Fibroblast of pulmonary artery (primary cell): ENCODE measurements around the gene NUAK1.

ENCODE experiments used
- DNase-seq: peaks from one replicate; pipeline ENCODE4 v3.0.0-alpha.2; 2010; ENCODE audit warnings: low read depth
- H3K4me3 ChIP-seq: replicated peaks from 2 replicates; pipeline ENCODE4 v1.5.1; 2011; ENCODE audit warnings: low read depth, mild to moderate bottlenecking, control low read depth, low read length, moderate library complexity
- TF ChIP-seq, protein P1 (sequence below): IDR thresholded peaks from 2 replicates; pipeline ENCODE4 v1.5.1; 2011; ENCODE audit warnings: mild to moderate bottlenecking, control low read depth, low read length, inconsistent platforms; ENCODE audit errors: missing control alignments

NUAK1 gene

DNA sequence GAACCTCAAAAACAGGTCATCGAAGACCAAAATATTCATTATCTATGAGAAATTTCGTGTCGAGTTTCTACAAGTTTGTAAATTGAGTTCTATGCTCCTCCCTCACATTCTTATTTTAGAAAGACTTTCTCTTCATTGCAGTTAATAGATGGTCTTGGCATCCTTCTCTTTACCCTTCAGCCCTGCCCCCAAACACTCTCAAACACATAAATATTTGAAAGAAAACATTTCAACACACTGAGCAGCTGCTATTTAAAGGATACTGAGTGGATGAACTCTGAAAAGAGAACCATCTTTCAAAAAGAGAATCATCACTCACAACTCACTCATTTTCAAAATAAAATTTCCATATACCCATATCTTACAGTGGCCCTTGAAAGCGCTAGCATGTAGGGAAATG, 67.1 kb downstream of the NUAK1 start:
- TF ChIP-seq, protein P1, sequence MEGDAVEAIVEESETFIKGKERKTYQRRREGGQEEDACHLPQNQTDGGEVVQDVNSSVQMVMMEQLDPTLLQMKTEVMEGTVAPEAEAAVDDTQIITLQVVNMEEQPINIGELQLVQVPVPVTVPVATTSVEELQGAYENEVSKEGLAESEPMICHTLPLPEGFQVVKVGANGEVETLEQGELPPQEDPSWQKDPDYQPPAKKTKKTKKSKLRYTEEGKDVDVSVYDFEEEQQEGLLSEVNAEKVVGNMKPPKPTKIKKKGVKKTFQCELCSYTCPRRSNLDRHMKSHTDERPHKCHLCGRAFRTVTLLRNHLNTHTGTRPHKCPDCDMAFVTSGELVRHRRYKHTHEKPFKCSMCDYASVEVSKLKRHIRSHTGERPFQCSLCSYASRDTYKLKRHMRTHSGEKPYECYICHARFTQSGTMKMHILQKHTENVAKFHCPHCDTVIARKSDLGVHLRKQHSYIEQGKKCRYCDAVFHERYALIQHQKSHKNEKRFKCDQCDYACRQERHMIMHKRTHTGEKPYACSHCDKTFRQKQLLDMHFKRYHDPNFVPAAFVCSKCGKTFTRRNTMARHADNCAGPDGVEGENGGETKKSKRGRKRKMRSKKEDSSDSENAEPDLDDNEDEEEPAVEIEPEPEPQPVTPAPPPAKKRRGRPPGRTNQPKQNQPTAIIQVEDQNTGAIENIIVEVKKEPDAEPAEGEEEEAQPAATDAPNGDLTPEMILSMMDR = no peak
- no peak for DNase-seq
- no peak overlapping the region for H3K4me3 ChIP-seq

DNA sequence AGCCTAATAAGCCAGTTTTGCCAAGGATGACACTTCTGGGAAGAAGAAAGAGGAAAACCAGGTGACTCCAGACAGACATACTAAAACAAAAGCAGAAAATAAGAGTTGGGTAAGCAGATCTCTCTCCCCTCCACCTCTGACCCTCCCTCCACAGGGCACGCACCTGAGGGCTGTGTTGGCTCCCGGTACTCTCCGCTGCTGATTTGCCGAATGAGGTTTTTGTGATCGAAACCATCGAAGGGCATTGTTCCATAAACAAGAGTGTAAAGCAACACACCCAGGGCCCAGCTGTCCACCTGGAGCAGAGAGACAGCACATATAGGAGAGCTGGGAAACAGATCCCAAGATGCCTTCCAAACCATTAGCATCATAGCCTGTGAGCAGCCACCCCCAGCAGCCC, 68.1 kb downstream of the NUAK1 start:
- H3K4me3 ChIP-seq = no peak overlapping the region
- DNase-seq = no peak
- TF ChIP-seq, protein P1 = no peak

DNA sequence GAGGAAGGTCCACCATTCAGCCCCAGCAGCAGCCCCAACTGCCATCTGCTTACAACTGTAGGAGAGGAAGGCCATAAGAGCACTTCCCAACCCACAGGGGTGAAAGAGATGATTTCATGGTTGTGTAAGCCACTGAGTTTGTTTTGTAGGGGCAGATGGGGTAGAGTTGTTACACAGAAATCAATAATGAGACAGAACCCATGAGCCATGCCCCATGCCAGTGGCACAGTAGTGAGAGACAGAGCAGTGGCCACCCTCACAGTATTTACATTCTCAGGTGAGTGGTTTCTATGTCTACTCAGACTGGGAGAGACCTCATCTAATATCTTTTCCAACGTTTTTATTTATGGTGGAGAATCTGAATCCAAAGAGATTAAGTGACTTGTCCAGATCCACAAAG, 68.6 kb downstream of the NUAK1 start:
- TF ChIP-seq, protein P1 = no peak
- no peak for DNase-seq
- H3K4me3 ChIP-seq = no peak overlapping the region

DNA sequence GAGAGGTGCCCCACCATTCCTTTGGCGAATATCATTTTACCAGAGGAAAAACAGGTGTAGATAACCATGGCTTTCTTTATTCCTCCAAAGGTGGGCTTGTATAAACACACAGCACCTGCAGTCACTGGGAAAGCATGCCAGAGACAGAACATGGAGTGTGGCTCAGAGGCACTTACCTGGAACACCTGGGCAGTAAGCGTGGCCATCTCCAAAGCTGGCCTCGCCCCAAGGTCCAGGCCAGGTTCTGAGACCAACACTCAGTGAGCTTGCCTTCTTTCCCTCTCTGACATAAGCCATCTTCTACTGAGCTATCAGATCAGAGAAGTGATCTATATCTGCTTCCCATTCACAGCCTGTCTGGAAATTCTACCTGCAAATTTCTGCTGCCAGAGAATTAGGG, 70.5 kb downstream of the NUAK1 start:
- no peak overlapping the region for H3K4me3 ChIP-seq
- TF ChIP-seq, protein P1 = no peak
- DNase-seq = no peak

DNA sequence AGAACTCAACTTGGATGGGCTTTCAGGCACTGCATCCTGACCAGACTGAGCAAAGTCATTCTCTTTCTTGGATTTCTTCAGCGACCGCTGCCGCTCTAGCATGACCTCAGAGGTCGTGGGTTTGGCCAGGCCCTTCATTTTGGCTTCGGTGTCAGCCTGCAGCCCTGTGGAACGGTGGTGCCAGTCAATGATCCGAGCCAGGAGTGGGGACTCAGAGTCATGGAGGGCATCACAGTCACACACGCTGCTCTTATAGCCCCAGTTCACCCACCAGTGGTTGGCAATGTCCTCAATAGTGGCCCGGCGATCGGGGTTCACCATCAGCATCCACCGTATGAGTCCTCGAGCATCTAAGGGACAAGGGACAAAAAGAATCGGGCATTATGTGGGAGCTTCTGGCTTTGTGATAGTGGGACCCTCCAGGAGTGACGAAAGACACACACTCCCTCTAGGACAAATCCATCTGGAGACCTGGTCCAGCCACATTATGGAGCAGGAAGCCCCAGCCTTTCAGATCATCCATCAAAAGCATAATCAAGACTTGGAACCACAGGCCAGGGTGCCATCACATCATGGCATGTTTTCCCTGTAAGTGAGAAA, 71.0 kb downstream of the NUAK1 start:
- TF ChIP-seq, protein P1 = no peak
- H3K4me3 ChIP-seq = no peak overlapping the region
- DNase-seq = no peak

DNA sequence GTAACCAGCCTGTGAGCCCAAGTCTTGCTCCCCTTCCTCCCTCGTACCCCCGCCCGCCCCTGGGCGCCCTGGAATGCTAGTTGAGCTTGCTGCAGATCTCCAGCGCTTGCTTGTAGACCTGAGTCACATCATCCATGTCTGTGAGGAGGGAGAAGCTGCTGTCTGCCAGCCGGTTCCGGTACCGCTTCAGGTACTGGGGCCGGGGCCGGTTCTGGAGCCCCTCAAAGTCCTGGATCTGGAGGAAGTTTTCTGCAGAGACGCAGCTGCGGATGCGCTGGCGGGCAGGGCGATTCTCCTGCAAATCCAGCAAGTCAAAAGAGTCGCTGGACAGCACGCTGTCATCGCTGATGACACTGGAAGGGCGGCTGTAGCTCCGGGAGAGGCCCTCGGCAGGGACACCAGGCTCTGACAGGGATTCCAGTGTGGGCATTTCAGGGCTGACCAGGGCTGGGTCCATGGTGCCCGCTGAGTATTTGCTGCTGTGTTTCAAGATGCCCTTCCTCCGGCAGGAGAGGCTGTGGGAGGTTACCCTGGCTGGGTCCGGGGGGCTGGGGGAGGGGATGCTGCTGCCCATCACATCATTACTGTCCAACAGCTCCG, 71.9 kb downstream of the NUAK1 start:
- no peak for DNase-seq

More for the DNA sequence above, 71.9 kb downstream of the NUAK1 start:
- no peak overlapping the region for H3K4me3 ChIP-seq
- TF ChIP-seq, protein P1 = no peak
